Left hindlimb (tissue), 1 donor: ENCODE data around the gene C1orf198.
"Not testable (repeated sequence)": the region's sequence is repeated elsewhere in the genome, so short reads cannot be mapped to it uniquely, and the experiment has no call there.

Experiments
- DNase-seq: peaks from one replicate; pipeline ENCODE4 v3.0.0-alpha.2; 2018

Gene C1orf198

DNA sequence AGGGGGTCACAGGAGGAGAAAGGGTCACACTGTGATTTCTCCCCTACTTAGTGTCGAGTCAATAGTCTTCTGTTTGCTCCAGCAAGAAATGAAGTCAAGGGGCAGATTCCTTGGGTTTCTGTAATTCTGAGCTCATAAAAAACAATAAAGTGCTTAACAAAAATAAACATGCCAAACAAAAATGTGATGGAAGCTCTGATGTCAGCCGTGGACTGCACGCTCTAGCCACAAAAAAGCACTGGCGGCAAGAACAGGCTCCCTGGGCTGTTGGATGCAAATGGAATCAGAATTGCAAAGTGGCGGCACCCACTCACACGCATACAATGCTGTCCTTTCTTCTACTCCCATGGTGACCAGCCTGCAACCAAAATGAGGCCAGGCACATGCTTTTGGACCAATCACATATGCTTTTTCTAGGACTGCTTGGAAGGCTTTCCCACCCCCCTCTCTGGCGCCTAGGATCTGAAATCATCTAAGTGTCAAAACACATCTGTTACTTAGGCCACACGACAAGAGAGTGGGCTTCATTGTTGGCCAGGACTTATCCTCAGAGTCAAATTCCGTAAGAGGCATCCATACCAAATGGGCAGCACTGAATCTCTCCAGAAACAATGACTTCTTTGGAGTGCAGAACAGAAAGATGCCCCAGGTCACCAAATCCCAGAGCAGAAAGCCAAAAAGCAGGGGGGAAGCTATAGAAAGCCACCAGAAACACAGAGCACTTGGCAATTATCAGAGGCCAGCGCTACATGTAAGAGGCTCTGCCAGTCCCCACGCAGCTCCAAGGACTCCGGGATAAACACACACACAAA, 9.2 kb downstream of the C1orf198 start:
- DNase-seq = no peak

- no peak for DNase-seq
These were observed 10.0 kb downstream of the C1orf198 start for GRCh38 chr1:230858236-230858820.

- DNase-seq = no peak
These were observed 10.5 kb downstream of the C1orf198 start for GRCh38 chr1:230857822-230858221.

DNA sequence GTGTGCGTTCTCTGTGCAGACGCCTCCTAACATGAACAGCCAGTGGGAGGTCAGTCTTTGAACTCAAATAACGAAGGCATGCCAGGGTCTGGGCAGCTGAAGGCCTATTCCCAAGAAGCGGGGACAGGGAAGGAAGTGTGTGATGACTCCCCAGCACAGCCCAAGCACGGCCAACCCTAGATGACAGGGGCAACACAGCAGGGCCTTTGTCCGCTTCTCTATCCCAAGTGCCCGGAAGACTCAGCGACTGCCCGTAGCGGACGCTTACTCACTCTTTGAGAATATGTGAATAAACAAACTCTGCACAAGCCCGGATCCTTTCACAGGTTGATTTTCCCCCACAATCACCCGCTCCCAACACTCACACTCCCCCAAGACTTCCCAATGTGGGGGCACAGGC, 11.2 kb downstream of the C1orf198 start:
- no peak for DNase-seq

GRCh38 chr1:230855886-230856285, 12.4 kb downstream of the C1orf198 start:
- no peak for DNase-seq

DNA sequence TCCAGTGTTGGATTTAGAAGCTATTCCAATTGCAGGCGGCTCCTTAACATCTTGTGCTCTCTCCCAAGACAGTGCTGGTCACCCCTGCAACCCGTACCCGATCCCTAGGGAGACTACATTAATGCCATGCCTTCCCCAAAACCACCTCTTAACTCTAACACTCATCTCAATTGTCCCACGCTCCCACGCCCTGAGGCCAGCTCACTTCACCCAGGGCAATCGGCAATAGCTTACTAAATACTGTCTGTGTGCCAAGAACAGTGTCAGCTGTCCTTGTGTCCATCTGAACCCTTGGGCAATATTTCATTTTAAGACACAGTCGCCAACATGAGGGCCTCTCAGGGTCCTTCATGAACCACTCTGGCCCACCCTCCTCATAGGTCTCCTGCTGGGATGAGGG, 13.9 kb downstream of the C1orf198 start:
- no peak for DNase-seq

GRCh38 chr1:230853731-230854130, 14.6 kb downstream of the C1orf198 start:
- no peak for DNase-seq

DNA sequence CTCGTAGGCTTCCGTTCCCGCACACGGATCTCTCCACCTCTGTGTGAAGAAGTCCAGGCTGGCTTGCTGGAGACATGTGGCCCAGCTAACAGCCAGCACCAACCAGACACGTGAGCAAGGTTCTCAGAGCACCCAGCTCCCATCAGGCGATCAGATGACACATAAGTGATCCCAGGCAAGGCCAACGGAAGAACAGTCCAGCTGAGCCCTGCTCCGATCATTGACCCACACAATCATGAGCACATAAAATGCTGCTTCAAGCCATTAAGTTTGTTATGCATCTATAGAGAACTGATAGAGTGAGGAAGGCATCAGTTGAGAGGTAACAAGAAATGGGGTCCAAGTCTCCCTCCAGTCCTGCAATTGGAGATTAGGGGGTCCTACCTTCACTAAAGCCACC, 15.4 kb downstream of the C1orf198 start:
- no peak for DNase-seq

DNA sequence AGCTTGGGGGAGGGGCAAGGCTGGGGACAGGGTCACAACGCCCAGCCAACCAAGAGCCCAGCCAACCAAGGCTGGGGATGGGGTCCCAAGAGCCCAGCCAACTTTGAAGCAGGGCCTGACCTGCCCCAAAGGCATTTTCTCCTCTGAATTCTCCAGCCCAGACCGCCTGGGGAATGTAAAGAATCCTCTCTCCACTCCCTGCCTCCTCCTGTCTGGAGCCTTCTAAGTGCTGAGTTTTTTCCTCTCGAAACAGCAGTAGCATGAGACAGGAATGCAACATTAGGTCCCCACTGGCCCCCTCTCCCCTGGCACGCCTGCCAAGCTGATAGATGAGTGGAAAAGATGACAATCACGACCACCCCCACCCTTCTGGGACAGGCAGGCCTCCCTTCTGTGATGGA, 17.0 kb downstream of the C1orf198 start:
- no peak for DNase-seq

GRCh38 chr1:230850547-230850946, 17.8 kb downstream of the C1orf198 start:
- DNase-seq = no peak

DNA sequence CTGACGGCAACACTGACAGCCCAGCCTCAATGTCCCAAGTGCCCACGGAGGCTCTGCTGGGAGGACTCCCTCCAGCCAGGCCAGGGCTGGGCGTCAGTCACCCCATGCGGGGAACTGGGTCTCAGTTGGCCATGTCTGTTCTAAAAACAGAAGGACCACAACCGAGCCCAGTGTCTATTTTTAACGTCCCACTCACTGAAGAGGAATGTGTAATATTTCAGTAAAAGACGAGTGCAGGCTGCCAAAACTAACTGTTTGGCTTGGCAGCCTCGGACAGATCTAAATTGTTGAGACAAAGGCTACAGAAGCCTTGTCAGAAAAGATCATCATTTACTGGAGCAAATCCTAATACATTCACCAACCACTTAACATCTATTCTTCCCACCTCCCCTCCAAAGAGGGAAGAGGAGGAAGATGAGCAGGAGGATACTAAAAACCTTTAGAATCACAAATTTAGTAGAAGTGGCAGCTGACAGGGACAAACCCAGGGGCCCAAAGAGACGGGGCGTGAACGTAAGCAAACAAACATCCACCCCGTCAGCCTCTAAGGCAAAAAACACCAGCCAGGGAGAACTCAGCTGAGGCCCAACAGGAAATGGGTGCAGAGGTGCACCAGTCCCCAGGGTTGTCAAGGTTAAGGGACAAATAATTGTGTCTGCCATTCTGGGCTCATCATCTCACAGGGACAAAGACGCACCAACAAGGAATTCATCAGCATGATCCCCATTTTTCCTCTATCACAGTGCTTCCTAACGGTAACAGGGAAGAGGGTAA, 18.7 kb downstream of the C1orf198 start:
- peak; percentile 86 for DNase-seq

DNA sequence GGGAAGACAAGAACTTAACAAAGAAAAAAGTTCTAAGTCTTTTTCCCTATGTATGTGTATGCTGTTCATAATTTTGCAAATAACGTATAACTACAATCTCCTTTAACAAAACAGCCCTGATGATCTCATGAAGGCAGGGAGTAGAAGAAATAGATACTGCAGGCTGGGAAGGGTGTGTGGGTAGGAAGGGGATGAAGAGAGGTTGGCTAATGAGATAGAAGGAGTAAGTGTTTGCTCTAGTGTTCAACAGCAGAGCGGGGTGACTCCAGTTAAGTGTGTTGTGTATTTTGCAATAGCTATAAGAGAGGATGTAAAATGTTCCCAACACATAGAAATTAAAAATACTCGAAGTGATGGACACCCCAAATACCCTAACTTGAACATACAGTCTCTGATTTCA, 20.1 kb downstream of the C1orf198 start:
- no peak for DNase-seq

DNA sequence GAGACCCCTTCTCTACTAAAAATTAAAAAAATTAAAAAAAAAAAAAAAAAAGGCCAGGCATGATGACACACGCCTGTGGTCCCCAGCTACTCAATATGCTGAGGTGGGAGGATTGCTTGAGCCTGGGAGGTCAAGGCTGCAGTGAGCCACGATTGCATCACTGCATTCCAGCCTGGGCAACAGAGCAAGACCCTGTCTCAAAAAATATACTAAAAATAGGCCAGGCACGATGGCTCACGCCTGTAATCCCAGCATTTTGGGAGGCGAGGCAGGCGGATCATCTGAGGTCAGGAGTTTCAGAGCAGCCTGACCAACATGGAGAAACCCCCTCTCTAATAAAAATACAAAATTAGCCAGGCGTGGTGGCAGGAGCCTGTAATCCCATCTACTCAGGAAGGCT, 23.1 kb downstream of the C1orf198 start:
- DNase-seq = not testable (repeated sequence)

GRCh38 chr1:230844561-230844960, 23.8 kb downstream of the C1orf198 start:
- no peak for DNase-seq

GRCh38 chr1:230843503-230844309, 24.6 kb downstream of the C1orf198 start:
- no peak for DNase-seq

GRCh38 chr1:230842801-230843200, 25.5 kb downstream of the C1orf198 start:
- DNase-seq = no peak

GRCh38 chr1:230839173-230839572, 29.1 kb downstream of the C1orf198 start:
- no peak for DNase-seq

- DNase-seq = no peak
These were observed 31.5 kb downstream of the C1orf198 start for GRCh38 chr1:230836793-230837192.

- DNase-seq = no peak
These were observed 32.0 kb downstream of the C1orf198 start for GRCh38 chr1:230836347-230836746.

- no peak for DNase-seq
These were observed 34.0 kb downstream of the C1orf198 start for GRCh38 chr1:230834292-230834691.

- no peak for DNase-seq
These were observed 34.8 kb downstream of the C1orf198 start for GRCh38 chr1:230833511-230833910.

GRCh38 chr1:230832476-230832875, 35.8 kb downstream of the C1orf198 start:
- no peak for DNase-seq

DNA sequence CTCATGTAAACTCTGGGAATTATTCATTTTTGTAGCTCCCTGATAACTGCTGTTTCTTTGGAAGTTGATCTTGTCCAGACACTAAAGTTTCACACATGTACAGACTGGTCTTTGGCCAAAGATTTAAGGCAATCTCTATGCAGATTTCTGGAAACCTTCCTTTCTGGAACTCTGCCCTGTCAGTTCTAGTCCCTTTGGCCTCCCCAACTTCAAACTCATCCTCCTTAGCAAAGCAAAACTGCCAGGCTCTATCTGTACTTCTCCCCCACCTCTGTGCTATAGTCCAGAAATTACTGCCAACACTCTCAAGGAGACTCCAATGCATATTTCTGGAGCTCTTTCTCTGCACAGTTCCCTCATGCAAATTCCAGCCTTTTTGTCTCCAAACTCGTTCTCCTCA, 36.5 kb downstream of the C1orf198 start:
- no peak for DNase-seq
